NCI-H1417 treated with DMSO at 0.1 percent for 48 hours (cell line): ENCODE data around the gene ADAMTS17.

Experiments used
- DNase-seq: peaks from one replicate; lab custom pipeline; 2025; lab: John Stamatoyannopoulos, UW

ADAMTS17 gene

GRCh38 chr15:100030586-100031229 lies 311.1 kb downstream of the ADAMTS17 start:
- DNase-seq, result no peak

DNA sequence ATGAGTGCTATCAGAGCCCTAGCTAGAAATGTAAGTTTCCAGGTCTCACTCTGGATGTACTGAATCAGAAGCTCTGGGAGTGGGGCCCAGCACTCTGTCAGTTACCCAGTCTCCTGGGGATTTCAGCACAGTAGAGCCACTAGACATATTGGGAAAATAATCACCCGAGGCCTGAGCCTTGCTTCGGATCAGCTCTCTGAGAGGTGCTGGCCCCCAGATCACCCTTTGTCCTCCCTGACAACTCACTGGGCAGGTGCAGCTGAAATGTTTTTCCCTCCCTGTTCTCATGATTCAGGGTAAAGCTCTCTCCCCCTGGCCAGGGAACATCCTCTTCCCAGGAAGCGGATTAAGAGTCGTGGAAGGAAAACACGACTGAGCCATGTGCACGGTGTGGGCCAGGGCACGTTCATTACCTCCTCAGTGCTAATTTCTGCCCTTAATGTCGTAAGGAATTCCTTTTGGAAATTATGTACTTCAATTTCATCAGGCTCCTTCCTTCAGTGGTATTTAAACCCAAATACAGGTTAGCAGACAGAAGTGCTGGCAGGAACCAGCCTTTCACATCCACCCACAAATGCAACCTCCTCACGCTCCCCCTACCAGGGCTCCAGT lies 311.8 kb downstream of the ADAMTS17 start:
- no peak for DNase-seq

- no peak for DNase-seq
Measured at GRCh38 chr15:100029045-100029444, 312.7 kb downstream of the ADAMTS17 start.

DNA sequence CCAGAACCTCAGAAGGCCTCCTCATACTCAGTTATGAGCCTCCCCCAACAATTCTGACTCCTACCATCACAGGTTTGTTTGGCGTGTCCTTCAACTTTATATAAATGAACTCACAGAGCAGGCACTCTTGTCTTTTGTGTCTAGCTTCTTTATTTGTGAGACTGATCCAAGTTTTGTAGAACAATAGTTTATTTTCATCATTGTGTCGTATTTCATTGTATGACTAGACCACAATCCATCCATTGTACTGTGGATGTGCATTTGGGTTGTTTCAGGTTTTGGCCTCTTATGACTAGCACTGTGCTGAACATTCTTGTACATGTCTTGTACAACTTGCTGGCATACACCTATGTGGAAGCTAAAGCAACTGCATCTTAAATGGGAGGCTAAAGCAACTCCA lies 315.7 kb downstream of the ADAMTS17 start:
- DNase-seq, result no peak

GRCh38 chr15:100022806-100023205 lies 319.0 kb downstream of the ADAMTS17 start:
- no peak for DNase-seq

DNA sequence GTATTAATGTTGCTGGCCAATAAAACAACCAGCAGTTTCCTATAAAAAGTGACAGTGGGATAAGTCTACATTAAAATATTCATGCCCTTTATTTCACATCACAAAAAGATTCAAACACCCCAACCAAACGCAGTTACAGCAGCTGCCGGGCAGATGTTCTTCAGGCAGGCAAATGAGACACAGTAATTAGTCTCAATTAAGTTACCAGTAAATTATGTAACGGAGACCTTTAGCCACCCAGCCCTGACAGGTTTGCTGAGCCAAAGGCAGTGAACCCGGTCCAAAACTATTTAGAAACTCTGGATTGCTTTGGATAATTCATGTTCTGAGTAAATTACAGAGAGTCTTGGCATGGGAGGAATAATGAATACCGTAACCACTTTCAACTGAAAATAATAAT lies 319.4 kb downstream of the ADAMTS17 start:
- no peak for DNase-seq

DNA sequence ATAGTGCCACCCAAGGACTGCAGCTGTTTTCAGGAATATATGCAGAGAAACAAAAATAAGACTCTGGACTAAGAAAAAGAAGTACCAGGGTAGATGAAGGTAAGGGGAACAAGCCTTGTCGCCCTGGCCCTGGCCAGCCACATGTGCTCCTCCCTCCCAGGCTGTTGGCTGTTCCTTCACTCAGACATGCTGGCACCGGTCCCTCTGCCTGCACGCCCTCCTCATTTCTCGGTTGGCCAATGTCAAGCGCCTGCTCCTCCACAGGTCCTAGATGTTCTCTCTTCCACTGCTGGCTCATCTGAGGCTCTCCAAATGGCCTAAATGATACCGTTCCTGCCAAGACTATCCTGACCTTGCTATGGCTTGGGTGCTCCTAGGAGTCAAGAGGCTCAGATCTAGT lies 320.1 kb downstream of the ADAMTS17 start:
- DNase-seq, result no peak

DNA sequence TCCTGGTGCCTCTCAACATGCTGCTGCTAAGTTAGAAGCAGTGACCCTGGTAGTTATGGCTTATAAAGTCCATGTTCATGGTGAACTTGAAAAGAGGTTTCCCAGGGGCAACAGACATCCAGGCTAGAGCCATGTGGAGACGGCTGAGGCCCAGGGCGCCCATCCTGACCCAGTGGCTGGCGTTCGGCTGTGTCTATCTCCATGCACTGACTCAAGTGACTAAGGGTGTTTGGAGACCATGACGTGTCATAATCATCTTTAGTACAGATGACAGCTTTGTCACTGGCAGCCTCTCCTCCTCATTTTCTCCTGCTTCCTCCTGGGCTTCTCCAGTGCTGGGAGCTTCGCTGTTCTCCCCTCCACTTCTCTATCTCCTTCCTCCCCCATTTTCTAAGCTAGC lies 321.2 kb downstream of the ADAMTS17 start:
- DNase-seq, result no peak

DNA sequence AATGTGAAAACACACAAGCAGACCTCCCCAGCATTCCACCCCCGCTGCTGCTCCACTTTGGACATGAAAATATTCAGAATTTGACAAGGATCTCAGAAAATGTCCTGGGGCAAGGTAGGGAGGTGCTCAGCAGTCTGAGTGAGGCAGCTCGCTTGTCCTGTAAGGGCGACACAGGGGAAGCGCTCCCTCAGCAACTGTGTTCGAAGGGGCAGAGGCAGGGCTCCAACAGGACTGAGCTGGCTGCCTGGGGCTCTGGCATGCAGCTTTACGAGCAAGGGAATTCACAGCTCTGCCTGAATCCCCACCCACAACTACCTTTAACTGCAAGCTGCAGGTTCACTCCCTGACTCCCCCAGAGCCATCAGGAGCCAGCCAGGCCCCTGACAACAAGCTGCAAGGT lies 321.6 kb downstream of the ADAMTS17 start:
- DNase-seq, result no peak

- DNase-seq, result no peak
Measured at GRCh38 chr15:100019601-100020000, 322.2 kb downstream of the ADAMTS17 start.

DNA sequence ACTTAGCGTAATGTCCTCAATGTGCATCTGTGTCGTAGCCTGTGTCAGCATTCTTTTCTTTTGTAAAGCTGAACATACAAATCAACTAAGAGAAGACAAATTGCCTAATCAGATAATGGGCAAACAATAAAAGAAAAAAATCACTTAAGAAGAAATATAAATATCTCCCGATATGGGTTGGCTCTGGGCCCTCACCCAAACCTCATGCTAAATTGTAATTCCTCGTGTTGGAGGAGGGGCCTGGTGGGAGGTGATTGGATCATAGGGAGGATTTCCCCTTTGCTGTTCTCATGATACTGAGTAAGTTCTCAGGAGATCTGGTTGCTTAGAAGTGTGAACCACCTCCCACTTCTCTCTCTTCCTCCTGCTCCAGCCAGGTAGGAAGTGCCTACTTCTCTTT lies 323.6 kb downstream of the ADAMTS17 start:
- DNase-seq, result no peak

DNA sequence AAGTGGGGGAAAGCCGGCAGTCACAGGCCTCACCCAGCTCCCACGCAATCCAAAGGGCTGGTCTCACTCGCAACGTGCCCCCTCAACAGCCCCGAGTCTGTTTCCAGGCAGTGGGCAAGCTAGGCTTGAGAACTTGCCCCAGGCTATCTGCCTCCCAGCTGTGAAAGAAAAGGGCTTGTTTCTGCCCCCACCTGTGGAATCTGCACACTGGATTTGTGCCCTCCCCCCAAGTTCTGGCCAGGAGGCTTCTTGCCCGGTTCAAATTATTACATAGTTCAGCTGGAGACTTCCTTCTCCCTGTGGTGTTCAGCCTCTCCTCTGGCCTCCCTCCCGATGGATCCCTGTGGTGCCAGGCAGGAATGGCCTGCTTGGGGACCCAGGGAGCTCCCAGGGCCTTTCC lies 324.6 kb downstream of the ADAMTS17 start:
- no peak for DNase-seq

DNA sequence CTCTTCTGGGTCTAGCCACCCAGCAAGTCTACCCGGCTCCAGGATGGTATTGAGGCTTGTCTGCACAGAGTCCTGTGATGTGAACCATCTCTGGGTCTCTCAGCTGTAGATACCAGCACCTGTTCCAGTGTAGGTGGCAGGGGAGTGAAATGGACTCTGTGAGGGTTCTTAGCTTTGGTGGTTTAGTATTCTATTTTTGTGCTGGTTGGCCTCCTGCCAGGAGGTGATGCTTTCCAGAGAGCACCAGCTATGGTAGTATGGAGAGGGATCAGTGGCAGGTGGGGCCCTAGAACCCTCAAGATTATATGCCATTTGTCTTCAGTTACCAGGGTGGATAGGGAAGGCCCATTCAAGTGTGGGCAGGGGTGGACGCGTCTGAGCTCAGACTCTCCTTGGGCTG lies 325.1 kb downstream of the ADAMTS17 start:
- no peak for DNase-seq

GRCh38 chr15:100011235-100011634 lies 330.5 kb downstream of the ADAMTS17 start:
- DNase-seq, result no peak

- no peak for DNase-seq
Measured at GRCh38 chr15:100009372-100009771, 332.4 kb downstream of the ADAMTS17 start.

DNA sequence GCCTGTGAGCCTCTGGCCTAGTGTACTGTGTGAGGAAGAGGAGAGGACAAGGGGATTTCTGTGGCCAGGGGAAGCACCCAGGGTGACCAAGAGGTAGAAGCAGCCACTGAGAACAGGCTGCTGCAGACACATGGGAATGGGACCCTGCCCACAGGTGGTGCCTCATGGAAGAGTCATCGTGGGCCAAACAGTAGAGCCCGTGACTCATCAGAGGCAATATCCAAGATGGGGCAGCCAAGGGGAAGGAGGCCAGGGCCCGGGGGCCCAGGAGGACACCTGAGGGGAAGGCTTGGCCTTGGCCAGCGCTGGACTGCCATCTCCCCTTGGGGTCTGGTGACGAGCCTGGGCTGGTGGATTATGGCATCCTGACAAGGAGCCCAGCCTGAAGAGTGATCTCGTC lies 333.5 kb downstream of the ADAMTS17 start:
- DNase-seq, result no peak

GRCh38 chr15:100007609-100008008 lies 334.2 kb downstream of the ADAMTS17 start:
- no peak for DNase-seq

DNA sequence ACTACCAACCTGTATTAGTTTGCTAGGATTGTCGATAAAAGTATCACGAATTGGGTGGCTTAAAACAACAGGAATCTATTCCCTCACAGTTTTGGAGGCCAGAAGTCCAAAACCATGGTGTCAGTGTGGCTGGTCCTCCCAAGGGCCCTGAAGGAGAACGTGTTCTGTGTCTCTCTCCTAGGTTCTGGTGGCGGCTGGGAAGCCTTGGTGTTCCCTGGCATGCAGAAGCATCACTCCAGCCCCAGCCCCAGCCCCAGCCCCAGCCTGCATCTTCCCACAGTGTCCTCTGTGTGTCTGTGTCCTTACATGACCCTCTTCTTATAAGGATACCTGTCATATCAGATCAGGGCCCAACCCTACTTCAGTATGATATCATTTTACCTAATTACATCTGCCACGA lies 336.1 kb downstream of the ADAMTS17 start:
- no peak for DNase-seq

GRCh38 chr15:100005013-100005412 lies 336.8 kb downstream of the ADAMTS17 start:
- no peak for DNase-seq

GRCh38 chr15:100002787-100003536 lies 338.8 kb downstream of the ADAMTS17 start:
- DNase-seq, result no peak

DNA sequence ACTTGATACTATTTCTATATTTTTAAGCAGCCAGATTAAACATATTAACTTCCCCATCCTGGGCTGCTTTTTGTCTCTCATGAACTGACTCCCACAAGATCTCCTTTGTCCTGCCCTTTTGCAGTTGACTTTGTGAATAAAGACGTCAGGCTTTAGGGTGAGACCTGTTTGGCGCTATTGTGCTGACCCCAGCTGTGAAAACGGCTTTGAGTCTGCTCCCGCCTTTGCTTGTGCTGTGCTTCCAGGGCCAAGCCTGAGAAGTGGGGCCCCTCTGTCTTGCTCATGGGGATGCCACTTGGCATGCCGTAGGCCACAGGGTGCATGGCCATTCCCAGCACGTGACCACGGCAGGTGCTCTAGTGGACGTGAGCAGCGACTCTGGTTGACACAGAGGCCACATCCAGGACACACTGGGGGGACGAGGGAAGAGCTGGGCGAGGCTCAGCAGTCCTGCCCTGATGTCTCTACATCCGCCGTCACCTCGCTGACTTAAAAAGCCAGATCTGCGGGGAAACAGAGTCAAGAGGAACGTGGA lies 339.6 kb downstream of the ADAMTS17 start:
- no peak for DNase-seq

DNA sequence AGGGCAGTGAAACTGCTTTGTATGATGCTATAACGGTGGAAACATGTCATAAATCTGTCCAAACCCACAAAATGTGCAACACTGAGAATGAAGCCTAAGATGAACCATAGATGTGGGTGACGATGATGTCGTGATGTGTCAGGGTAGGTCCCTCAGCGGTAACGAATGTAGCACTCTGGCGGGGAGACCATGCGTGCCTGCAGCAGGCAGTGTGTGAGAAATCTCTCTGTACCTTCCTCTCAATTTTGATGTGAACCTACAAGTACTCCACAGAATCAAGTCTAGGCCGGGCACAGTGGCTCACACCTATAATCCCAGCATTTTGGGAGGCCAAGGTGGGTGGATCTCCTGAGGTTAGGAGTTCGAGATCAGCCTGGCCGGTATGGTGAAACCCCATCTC lies 340.4 kb downstream of the ADAMTS17 start:
- DNase-seq, result no peak
